Measurements from ENCODE around the gene RGS7. TPM values are rescaled to one million over a fixed set of nuclear protein-coding genes. Genes with fewer than 3 reads are reported as not detected.

RGS7 gene
- total and polyA plus RNA-seq, 2 of the 8 experiments (the other 6 are each of a cell fraction or from before 2014, with no cell fraction given): 1.6 to 3.0 TPM

- no peak overlapping the region for H3K23ac ChIP-seq (ENCODE audit: insufficient read length)
- no peaks in the 10 kb centered on the region for H3K27me3 ChIP-seq (replicated peaks in 1 of 4; ENCODE audit: control insufficient read depth in 3 of 4, extremely low read depth in 1 of 4, insufficient read depth in 3 of 4, low read length in 3 of 4)
- H2BK15ac ChIP-seq (ENCODE audit: low read length): no peak overlapping the region
- H2BK20ac ChIP-seq (ENCODE audit: low read length): no peak overlapping the region
- H4K8ac ChIP-seq (ENCODE audit: extremely low read depth, insufficient read depth, low read length): no peak overlapping the region
- no peaks in the 10 kb centered on the region for H3K79me2 ChIP-seq (ENCODE audit: control insufficient read depth in 1 of 2, insufficient read depth in 2 of 2, low read length in 2 of 2)
- no peak overlapping the region for H3K9ac ChIP-seq (replicated peaks in 1 of 4; ENCODE audit: extremely low read depth in 1 of 4, low read depth in 3 of 4, low read length in 3 of 4)
- no peak overlapping the region for H3K27ac ChIP-seq (ENCODE audit: low read depth, low read length)
- H2AFZ ChIP-seq (ENCODE audit: low read length): no peak overlapping the region
- FAIRE-seq: no peak
- H3K4me2 ChIP-seq (ENCODE audit: insufficient read depth in 1 of 2, low read depth in 2 of 2, low read length in 2 of 2): no peak overlapping the region; a peak in 1 of 4 replicates
- H2BK5ac ChIP-seq (ENCODE audit: low read depth, low read length): no peak overlapping the region
- 66% methylated on average over 5 of the region's 5 CpGs; no CpG with 5 or more reads in 1 of the 2 experiments for WGBS, 2 experiments (ENCODE audit: extremely low coverage in 1 of 2, insufficient coverage in 1 of 2, insufficient read length in 1 of 2, insufficient replicate concordance in 2 of 2, low coverage in 1 of 2, low lambda C conversion rate in 2 of 2, missing lambda C conversion rate in 1 of 2)
- no peaks in the 10 kb centered on the region for H3K23me2 ChIP-seq (ENCODE audit: low read depth, low read length)
- H2AK5ac ChIP-seq (ENCODE audit: low read depth, low read length): no peak overlapping the region
- no peak overlapping the region for H2BK120ac ChIP-seq (replicated peaks; ENCODE audit: low read depth, low read length)
- no peak overlapping the region for H3K4ac ChIP-seq (replicated peaks; ENCODE audit: insufficient read length, low read depth, low read length)
- no peak overlapping the region for H4K91ac ChIP-seq (replicated peaks; ENCODE audit: insufficient read length, low read length)
- no peak overlapping the region; the same call in 1 of the 2 replicates for H2BK12ac ChIP-seq (ENCODE audit: low read depth, low read length)
- H4K5ac ChIP-seq (ENCODE audit: insufficient read length, low read depth, low read length): no peak overlapping the region
- H3K14ac ChIP-seq (ENCODE audit: insufficient read length): no peak overlapping the region
- no peak overlapping the region for H3K18ac ChIP-seq (ENCODE audit: extremely low read depth, low read length)
- H3K79me1 ChIP-seq (ENCODE audit: low read depth, low read length): no peaks in the 10 kb centered on the region
- H3K4me3 ChIP-seq (ENCODE audit: extremely low read depth in 1 of 4, insufficient read depth in 2 of 4, low read depth in 3 of 4, low read length in 4 of 4): no peak overlapping the region
- no peaks in the 10 kb centered on the region for H4K20me1 ChIP-seq (replicated peaks in 1 of 2; ENCODE audit: control insufficient read depth in 1 of 2, insufficient read depth in 2 of 2, low read length in 2 of 2)
- ChIA-PET POLR2A (ENCODE audit: partially characterized antibody) (no interaction called here), CTCF (ENCODE audit: partially characterized antibody) (no interaction called here)
- H3K4me1 ChIP-seq (replicated peaks in 1 of 4; ENCODE audit: control insufficient read depth in 3 of 4, insufficient read depth in 4 of 4, low read length in 3 of 4): peaks cover 0 to 6% (median 3%) of the 10 kb centered on the region in 4 experiments; a peak in 2 of 7 replicates
- no peak overlapping the region for H3K56ac ChIP-seq (replicated peaks; ENCODE audit: insufficient read length, low read depth, low read length)
- no peaks in the 10 kb centered on the region for H3K9me3 ChIP-seq (ENCODE audit: insufficient read depth in 2 of 2, low read depth in 1 of 2, low read length in 1 of 2)
- no peaks in the 10 kb centered on the region for H3K36me3 ChIP-seq (ENCODE audit: control insufficient read depth in 2 of 4, insufficient read depth in 4 of 4, low read length in 3 of 4)
- no peak for DNase-seq (ENCODE audit: low read depth in 1 of 2, low spot score in 2 of 2)
- TF ChIP-seq CHD1 (IDR thresholded peaks at IDR 0.05; ENCODE audit: low read depth, low read length): no peak
- TF ChIP-seq RNF2 (IDR thresholded peaks at IDR 0.05; ENCODE audit: borderline replicate concordance, low read depth, low read length, missing control alignments, poor library complexity, severe bottlenecking): no peak
- no peak for TF ChIP-seq POLR2AphosphoS5 (IDR thresholded peaks at IDR 0.05; ENCODE audit: low read depth, low read length)
- no peak for TF ChIP-seq SIN3A (conservative IDR thresholded peaks at IDR 0.05 in 1 of 2, IDR thresholded peaks at IDR 0.05 in 1 of 2; ENCODE audit: low read depth in 1 of 2, low read length in 2 of 2)
- no peak for TF ChIP-seq CREB1 (IDR thresholded peaks at IDR 0.05)
- TF ChIP-seq RAD21 (IDR thresholded peaks at IDR 0.05 in 1 of 2, conservative IDR thresholded peaks at IDR 0.05 in 1 of 2; ENCODE audit: low read depth in 2 of 2, low read length in 2 of 2): no peak
- no peak for TF ChIP-seq RBBP5 (IDR thresholded peaks at IDR 0.05; ENCODE audit: borderline replicate concordance, low read depth, low read length)
- TF ChIP-seq JUN (IDR thresholded peaks at IDR 0.05; ENCODE audit: low read depth, low read length): no peak
- no peak for TF ChIP-seq CTCF (IDR thresholded peaks at IDR 0.05; ENCODE audit: control extremely low read depth in 1 of 3, insufficient read depth in 1 of 3, low read depth in 1 of 3, low read length in 3 of 3)
- TF ChIP-seq USF2 (IDR thresholded peaks at IDR 0.05; ENCODE audit: low read length): no peak
These were observed 293.7 kb downstream of the RGS7 start for GRCh38 chr1:241063276-241063675.
